ENCODE data around the gene OR10A4.

The OR10A4 gene

DNA sequence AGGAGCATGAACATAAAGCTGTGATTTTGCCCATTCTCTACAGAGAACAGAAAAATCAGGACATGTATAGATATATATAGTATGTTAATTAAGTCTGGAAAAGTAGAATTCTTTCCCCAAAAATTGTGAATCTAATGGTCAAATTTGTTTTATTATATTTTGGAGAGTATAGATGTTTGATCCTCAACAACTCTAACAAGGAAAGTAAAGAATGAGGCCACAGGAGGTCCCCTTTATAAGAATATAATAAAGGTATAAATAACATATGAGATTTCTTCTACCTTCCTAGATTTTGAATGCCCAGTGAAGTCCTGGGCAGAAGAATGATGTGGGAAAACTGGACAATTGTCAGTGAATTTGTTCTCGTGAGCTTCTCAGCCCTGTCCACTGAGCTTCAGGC is at the start of gene OR10A4:
Gene OR10A4 (plus strand): TSS at position 301 of the 400 bp plus-strand sequence. CDS start 23 bp downstream, at position 324.
- ATAC-seq (ENCODE audit: insufficient read depth, low read depth) (no peak), DNase-seq (no peak)
- H3K36me3 ChIP-seq (ENCODE audit: insufficient read depth, low read length) = no peaks in the 10 kb centered on the region
- no peaks in the 10 kb centered on the region for H3K4me1 ChIP-seq (ENCODE audit: insufficient read depth, low read length)
- H4K20me1 ChIP-seq (ENCODE audit: insufficient read depth, low read length) = no peaks in the 10 kb centered on the region
- no peak within 1 kb of the TSS for H2AFZ ChIP-seq (ENCODE audit: low read depth, low read length)
- no peak within 1 kb of the TSS for H3K9ac ChIP-seq (ENCODE audit: low read depth, low read length)
- H3K27ac ChIP-seq (ENCODE audit: low read length) = no peak within 1 kb of the TSS
- H3K4me3 ChIP-seq (ENCODE audit: low read depth in 1 of 2, low read length in 2 of 2) = no peak within 1 kb of the TSS
- no peak within 1 kb of the TSS for H3K4me2 ChIP-seq (ENCODE audit: insufficient read depth, low read length)
- TF ChIP-seq EZH2 (IDR thresholded peaks at IDR 0.05; ENCODE audit: borderline replicate concordance, low read depth, low read length, severe bottlenecking) = no peak
- no peak for TF ChIP-seq CTCF (IDR thresholded peaks at IDR 0.05; ENCODE audit: borderline replicate concordance, extremely low read depth, low read length, poor library complexity, severe bottlenecking)
- no peaks in the 10 kb centered on the region for H3K9me3 ChIP-seq (ENCODE audit: insufficient read depth, low read length, severe bottlenecking)
- H3K27me3 ChIP-seq (ENCODE audit: insufficient read depth, low read length, poor library complexity) = no peaks in the 10 kb centered on the region
- no peaks in the 10 kb centered on the region for H3K79me2 ChIP-seq (ENCODE audit: insufficient read depth, low read length)

GRCh38 chr11:6828103-6828502 is 48.3 kb upstream of the OR10A4 start:
- DNase-seq (no peak), ATAC-seq (ENCODE audit: insufficient read depth, low read depth) (no peak)
- H3K36me3 ChIP-seq (ENCODE audit: insufficient read depth, low read length) = no peaks in the 10 kb centered on the region
- no peak for TF ChIP-seq EZH2 (IDR thresholded peaks at IDR 0.05; ENCODE audit: borderline replicate concordance, low read depth, low read length, severe bottlenecking)
- no peak for TF ChIP-seq CTCF (IDR thresholded peaks at IDR 0.05; ENCODE audit: borderline replicate concordance, extremely low read depth, low read length, poor library complexity, severe bottlenecking)
- H3K79me2 ChIP-seq (ENCODE audit: insufficient read depth, low read length) = no peaks in the 10 kb centered on the region
- no peak overlapping the region for H3K4me3 ChIP-seq (ENCODE audit: low read depth in 1 of 2, low read length in 2 of 2)
- H4K20me1 ChIP-seq (ENCODE audit: insufficient read depth, low read length) = no peaks in the 10 kb centered on the region
- no peaks in the 10 kb centered on the region for H3K4me1 ChIP-seq (ENCODE audit: insufficient read depth, low read length)
- H3K9ac ChIP-seq (ENCODE audit: low read depth, low read length) = no peak overlapping the region
- H3K4me2 ChIP-seq (ENCODE audit: insufficient read depth, low read length) = no peak overlapping the region
- H3K27me3 ChIP-seq (ENCODE audit: insufficient read depth, low read length, poor library complexity) = no peaks in the 10 kb centered on the region
- no peak overlapping the region for H3K27ac ChIP-seq (ENCODE audit: low read length)
- no peak overlapping the region for H2AFZ ChIP-seq (ENCODE audit: low read depth, low read length)
- no peaks in the 10 kb centered on the region for H3K9me3 ChIP-seq (ENCODE audit: insufficient read depth, low read length, severe bottlenecking)

GRCh38 chr11:6833356-6833755 is 43.1 kb upstream of the OR10A4 start:
- TF ChIP-seq EZH2 (IDR thresholded peaks at IDR 0.05; ENCODE audit: borderline replicate concordance, low read depth, low read length, severe bottlenecking) = no peak
- TF ChIP-seq CTCF (IDR thresholded peaks at IDR 0.05; ENCODE audit: borderline replicate concordance, extremely low read depth, low read length, poor library complexity, severe bottlenecking) = no peak

DNA sequence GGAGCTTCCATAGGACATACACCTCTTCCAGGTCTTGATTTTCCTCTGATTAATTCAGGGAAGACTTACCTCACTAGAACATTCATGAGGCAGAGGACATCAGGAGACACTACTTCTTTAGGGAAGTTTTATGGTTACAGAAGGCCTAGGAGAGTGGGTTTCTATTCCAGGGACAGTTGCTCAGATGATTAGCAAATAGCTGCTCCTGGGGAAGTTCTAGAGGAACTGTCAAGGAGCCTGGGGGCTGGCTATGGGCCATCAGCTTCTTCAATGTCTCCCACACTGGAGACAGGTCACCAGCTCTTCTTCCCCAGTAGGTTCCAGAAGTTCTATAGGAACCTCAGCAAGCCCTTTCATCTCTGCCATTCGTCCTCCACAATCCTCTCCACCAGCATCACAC is 42.4 kb upstream of the OR10A4 start:
- Histone ChIP-seq H3K79me2 (ENCODE audit: insufficient read depth, low read length) (no peaks in the 10 kb centered on the region), H3K4me3 (ENCODE audit: low read depth in 1 of 2, low read length in 2 of 2) (no peak overlapping the region), H3K4me2 (ENCODE audit: insufficient read depth, low read length) (no peak overlapping the region), H3K36me3 (ENCODE audit: insufficient read depth, low read length) (no peaks in the 10 kb centered on the region), H3K9me3 (ENCODE audit: insufficient read depth, low read length, severe bottlenecking) (no peaks in the 10 kb centered on the region), H4K20me1 (ENCODE audit: insufficient read depth, low read length) (no peaks in the 10 kb centered on the region), H3K27ac (ENCODE audit: low read length) (no peak overlapping the region), H3K9ac (ENCODE audit: low read depth, low read length) (no peak overlapping the region), H2AFZ (ENCODE audit: low read depth, low read length) (no peak overlapping the region), H3K27me3 (ENCODE audit: insufficient read depth, low read length, poor library complexity) (no peaks in the 10 kb centered on the region), H3K4me1 (ENCODE audit: insufficient read depth, low read length) (no peaks in the 10 kb centered on the region)
- DNase-seq (no peak), ATAC-seq (ENCODE audit: insufficient read depth, low read depth) (no peak)
- TF ChIP-seq CTCF (IDR thresholded peaks at IDR 0.05; ENCODE audit: borderline replicate concordance, extremely low read depth, low read length, poor library complexity, severe bottlenecking) = no peak
- no peak for TF ChIP-seq EZH2 (IDR thresholded peaks at IDR 0.05; ENCODE audit: borderline replicate concordance, low read depth, low read length, severe bottlenecking)

More at GRCh38 chr11:6833356-6833755, 43.1 kb upstream of the OR10A4 start:
- Histone ChIP-seq H3K9ac (ENCODE audit: low read depth, low read length) (no peak overlapping the region), H3K4me1 (ENCODE audit: insufficient read depth, low read length) (no peaks in the 10 kb centered on the region), H2AFZ (ENCODE audit: low read depth, low read length) (no peak overlapping the region), H3K79me2 (ENCODE audit: insufficient read depth, low read length) (no peaks in the 10 kb centered on the region), H3K4me3 (ENCODE audit: low read depth in 1 of 2, low read length in 2 of 2) (no peak overlapping the region), H3K36me3 (ENCODE audit: insufficient read depth, low read length) (no peaks in the 10 kb centered on the region), H3K9me3 (ENCODE audit: insufficient read depth, low read length, severe bottlenecking) (no peaks in the 10 kb centered on the region), H3K4me2 (ENCODE audit: insufficient read depth, low read length) (no peak overlapping the region), H3K27ac (ENCODE audit: low read length) (no peak overlapping the region), H3K27me3 (ENCODE audit: insufficient read depth, low read length, poor library complexity) (no peaks in the 10 kb centered on the region), H4K20me1 (ENCODE audit: insufficient read depth, low read length) (no peaks in the 10 kb centered on the region)
- no peak for DNase-seq
- no peak for ATAC-seq (ENCODE audit: insufficient read depth, low read depth)
